CMK (cell line): ENCODE data around the gene CALM3.
"Not testable (repeated sequence)": the region's sequence is repeated elsewhere in the genome, so short reads cannot be mapped to it uniquely, and the experiment has no call there.

ENCODE experiments used
- DNase-seq: peaks from one replicate; pipeline ENCODE4 v3.0.0-alpha.2; 2010; ENCODE audit warnings: low read depth

Gene CALM3

DNA sequence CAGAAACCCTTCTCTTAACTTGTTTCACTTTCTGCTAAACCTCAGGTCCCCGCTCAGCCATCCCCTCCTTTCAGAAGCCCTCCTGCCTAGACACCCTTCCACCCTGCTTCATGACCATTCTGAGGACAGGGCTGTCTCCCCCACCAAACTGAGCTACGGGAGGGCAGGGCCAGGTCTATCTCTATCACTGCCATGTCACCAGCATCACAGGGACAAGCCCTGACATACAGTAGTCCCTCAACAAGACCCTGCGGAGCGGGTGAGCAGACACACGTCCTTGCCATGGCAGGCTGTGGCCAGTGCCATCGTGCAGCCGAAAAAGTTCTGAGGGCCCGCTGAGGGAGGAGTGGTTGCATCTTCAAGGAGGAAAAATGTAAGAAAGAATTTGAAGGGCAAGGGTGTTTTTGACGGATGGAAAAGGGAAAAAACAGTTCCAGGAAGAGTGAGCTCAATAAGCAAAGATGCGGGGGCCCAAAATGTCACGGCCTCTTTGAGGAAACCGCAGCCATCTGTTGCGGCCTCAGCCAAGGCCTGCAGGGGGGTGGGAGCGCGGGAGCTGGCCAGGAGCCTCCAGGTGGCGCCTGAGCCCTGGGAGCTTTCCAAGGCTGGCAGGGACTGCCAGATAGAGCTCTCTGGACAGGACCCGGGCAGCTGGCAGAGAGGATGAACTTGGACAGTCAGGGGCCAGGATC is 15.6 kb downstream of the CALM3 start:
- no peak for DNase-seq

GRCh38 chr19:46617601-46618000 is 16.5 kb downstream of the CALM3 start:
- no peak for DNase-seq

DNA sequence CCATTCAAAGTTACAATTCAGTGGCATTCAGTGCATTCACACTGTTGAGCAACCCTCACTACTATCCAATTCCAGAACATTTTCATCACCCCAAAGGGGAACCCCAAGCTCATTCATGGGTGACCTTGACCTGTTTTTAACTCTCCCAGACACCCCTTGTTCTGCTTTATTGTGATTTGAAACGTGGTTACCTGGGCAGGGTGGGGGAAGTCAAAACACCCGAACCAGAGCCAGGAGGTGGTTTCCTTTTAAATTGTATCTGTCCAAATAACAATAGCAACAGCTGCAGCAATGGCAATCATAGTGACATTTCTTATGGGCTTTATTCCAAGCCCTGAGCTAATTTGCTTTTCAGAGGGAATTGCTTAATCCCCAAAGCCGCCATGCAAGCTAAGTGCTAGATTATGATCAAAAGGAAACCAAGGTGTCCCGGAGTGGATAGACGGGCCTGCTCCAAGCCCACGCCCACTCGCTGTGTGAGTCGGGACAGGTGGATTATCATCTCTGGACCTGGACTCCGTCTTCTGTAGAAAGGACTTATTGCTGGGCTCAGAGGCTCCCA is 17.6 kb downstream of the CALM3 start:
- no peak for DNase-seq

- DNase-seq: no peak
These were observed 19.1 kb downstream of the CALM3 start for GRCh38 chr19:46620267-46620666.

DNA sequence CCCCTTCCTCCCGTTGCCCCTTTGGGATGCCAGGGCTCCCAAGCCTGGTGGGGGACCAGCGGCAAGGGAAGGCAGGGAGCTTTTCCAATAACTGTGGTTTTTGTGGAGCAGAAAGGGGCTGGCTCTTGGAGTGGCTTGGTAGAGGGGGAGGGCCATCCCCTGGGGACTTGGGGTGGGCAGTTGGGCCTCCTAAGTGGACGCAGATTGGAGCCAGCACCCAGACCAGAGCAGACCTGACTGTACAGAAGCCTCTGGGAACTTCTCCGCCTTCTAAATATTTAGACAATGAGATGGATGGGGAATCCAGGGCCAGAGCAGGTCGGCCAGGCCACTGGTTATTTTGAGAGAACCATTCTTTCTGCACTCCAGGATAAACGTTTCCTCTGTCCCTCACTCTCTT is 19.6 kb downstream of the CALM3 start:
- no peak for DNase-seq

- no peak for DNase-seq
These were observed 20.3 kb downstream of the CALM3 start for GRCh38 chr19:46621191-46622117.

DNA sequence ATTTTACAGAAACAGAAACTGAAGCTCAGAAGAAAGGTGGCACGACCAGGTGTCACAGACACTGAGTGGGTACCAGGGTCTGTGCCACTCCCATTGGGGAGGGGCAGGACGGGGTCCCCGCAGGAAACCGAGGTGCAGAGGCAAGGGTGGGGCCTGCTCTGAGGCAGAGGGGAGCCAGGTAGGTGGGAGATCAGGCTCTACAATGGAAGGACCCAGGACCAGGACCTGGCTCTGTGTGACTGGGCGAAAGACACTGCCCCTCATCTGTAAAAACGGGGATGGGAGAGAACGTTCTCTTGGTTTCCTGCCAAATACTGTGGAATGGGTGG is 21.0 kb downstream of the CALM3 start:
- no peak for DNase-seq

- DNase-seq: no peak
These were observed 22.9 kb downstream of the CALM3 start for GRCh38 chr19:46623915-46624502.

- DNase-seq: peak; percentile 91
These were observed 24.0 kb downstream of the CALM3 start, which contains the start of gene PTGIR for GRCh38 chr19:46624958-46625661. Gene PTGIR (minus strand): TSS chr19:46625089. CDS start chr19:46624225, 864 bp downstream.

DNA sequence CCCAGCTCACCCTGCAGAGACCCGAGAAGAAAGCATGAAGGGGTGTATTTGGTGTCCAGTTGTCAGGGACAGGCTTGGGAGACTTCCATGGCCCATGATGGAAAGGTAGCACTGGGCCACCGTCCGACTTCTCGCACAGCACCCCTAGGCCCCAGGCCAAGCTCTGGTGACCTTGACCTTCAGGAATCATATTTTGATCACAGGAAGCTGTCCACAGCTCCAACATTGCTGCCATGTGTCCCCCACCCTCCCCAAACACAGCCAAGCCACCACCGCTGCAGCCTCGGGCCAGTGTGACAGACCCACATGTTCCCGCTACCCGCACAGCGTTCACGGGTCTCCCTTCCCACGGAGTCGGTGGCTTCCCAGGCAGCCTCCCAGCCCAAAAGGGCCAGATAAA is 24.6 kb downstream of the CALM3 start:
- DNase-seq: no peak

GRCh38 chr19:46626446-46626845 is 25.3 kb downstream of the CALM3 start:
- DNase-seq: peak; percentile 96

DNA sequence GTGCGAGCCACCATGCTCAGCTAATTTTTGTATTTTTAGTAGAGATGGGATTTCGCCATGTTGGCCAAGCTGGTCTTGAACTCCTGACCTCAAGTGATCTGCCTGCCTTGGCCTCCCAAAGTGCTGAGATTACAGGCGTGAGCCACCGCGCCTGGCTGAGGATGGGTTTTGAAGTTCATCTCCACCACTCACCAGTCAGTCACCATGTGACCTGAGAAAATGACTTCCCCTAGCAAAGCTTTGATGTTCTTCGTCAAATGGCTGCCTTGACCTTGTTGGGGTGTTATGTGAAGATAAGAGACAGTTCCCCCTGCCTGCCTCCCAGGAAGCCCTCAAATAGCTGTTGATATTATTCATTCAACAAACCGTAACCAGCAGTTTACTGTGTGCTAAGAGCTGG is 27.8 kb downstream of the CALM3 start:
- not testable (repeated sequence) for DNase-seq

- DNase-seq: peak; percentile 100
These were observed 28.5 kb downstream of the CALM3 start for GRCh38 chr19:46629546-46630025.

DNA sequence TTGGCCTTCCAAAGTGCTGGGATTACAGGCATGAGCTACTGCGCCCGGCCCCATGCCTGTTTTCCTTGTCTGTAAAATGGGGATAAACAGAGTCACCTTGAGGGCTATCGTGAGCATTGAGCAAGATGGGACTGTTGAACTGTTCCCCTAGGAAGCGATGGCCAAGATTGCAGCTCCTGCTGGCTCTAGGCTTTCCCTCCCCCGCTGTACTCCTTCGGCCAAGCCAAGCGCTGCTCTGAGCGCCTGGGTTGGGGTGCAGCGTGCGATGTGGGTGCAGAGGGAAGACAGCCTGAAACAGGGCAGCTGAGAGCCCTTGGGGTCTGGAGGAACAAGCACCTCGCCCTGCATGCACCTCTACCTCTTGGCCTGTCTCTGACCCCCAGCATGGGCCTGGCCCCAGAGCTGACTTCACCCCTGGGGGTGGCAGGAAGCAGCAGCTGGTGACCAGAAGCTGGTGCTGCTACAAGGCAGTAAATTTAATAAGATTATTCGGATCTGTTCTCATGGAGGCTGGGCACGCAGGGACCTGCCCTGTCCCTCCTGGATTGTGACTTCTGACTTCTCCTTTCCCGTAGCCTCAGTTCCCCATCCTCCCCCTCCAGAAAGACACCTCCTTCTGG is 29.6 kb downstream of the CALM3 start:
- DNase-seq: no peak

- DNase-seq: no peak
These were observed 30.4 kb downstream of the CALM3 start for GRCh38 chr19:46631481-46631880.

- DNase-seq: no peak
These were observed 32.0 kb downstream of the CALM3 start for GRCh38 chr19:46633130-46633529.

- DNase-seq: peak; percentile 95
These were observed 33.0 kb downstream of the CALM3 start for GRCh38 chr19:46634045-46634655.

DNA sequence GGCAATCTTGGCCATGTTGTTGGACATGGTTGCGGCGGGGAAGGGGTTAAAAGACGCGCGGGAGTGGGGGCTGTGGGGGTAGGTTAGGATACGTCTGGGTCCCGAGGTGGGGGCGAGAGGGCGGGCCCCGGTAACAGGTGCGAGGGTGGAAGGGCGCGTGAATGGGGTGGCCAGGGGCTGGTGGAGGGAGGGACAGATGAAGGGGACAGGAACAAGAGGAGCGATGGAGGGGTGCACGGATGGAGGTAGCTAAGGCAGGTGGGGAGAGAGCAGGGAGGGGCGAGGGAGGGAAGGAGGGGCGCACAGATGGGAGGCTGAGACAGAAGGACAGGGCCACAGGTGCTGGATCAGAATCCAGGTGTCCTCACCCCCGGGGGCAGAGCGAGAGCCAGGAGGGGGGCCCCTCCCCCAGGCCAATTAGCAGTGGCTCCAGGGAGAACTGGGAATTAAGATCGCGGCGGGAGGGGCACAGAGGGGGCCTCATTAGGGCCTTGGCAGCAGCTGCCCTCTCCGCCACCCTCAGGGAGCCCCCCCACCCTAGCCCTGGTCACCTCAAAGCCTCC is 33.6 kb downstream of the CALM3 start:
- no peak for DNase-seq

DNA sequence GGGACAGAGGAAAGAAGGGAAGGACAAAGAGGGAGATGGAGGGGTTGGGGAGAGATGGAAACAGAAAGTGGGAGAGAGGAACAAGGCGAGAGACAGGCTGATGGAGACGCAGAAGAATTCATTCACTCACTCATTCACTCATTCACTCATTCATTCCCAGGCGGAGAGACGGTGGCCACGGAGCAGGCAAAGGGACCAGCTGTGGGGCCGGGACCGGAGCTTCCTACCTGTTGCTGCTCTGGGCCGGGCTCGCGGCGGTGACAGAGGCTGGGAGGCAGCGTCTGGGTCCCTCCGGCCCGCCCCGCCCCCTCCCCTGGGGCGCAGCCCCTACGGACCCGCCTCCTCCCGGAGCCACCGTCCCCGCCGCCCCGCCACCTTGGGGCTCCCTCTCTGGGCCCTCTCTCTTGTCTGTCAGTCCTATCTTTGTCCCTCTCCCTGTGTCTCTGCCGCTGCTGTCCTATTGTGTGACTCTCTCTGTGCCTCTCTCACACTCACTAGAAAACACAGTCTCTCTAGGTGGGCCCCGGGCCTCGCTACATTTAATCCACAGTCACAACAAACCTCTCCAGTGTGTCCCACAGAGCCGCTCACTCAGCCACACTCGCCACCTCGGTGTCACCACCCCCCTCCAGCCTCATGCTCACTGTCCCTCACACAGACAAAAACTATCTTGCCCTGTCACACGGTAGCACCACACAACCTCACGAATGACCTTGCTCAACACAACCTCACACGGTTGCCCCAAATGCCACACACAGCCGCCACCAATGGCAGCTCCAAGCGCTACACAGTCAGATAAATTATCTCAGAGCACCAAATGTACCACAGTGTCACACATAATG is 35.0 kb downstream of the CALM3 start, which contains the start of gene GNG8:
Gene GNG8, minus strand, starts transcription at position 283 of the 842 bp plus-strand sequence. CDS start 1,520 bp downstream, outside the sequence.
- no peak for DNase-seq
